Transverse colon (tissue), 4 donors: ENCODE results near the gene ZNF883. TPM values are rescaled to one million over a fixed set of nuclear protein-coding genes. Genes with fewer than 3 reads are reported as not detected.

ENCODE experiments used
- DNase-seq: peaks from one replicate; pipeline ENCODE4 v3.0.0-alpha.2; 2019
- H3K27ac ChIP-seq, 4 donors: fragments of 200-600 bp; sonication (generic); 2 replicates each; pipeline ENCODE4 v1.5.1; 2016 to 2018; ENCODE audit warnings: inconsistent platforms in 4 of 4
- H3K27me3 ChIP-seq: fragments of 200-600 bp; sonication (generic); 2 replicates; pipeline ENCODE4 v1.5.1; 2017; ENCODE audit warnings: inconsistent platforms
- H3K36me3 ChIP-seq, 4 donors: fragments of 200-600 bp; sonication (generic); 2 replicates each; pipeline ENCODE4 v1.5.1; 2017 to 2019; ENCODE audit warnings: inconsistent platforms in 4 of 4
- H3K4me1 ChIP-seq, 4 donors: fragments of 200-600 bp; sonication (generic); 2 replicates each; pipeline ENCODE4 v1.5.1; 2017 to 2020; ENCODE audit warnings: inconsistent platforms in 4 of 4
- H3K4me3 ChIP-seq, 4 donors: fragments of 200-600 bp; sonication (generic); 1 replicate in 1 of 4; 2 replicates in 3 of 4; pipeline versions ENCODE4 v1.5.1 to v1.6.1; 2017 to 2019; ENCODE audit warnings: inconsistent platforms in 4 of 4
- H3K9me3 ChIP-seq, 2 donors: fragments of 200-600 bp; sonication (generic); 2 replicates each; pipeline ENCODE4 v1.5.1; 2017 to 2019; ENCODE audit warnings: inconsistent platforms in 2 of 2
- EP300 ChIP-seq: sonication (generic); formaldehyde crosslinking; IDR thresholded peaks from one replicate; pipeline ENCODE4 v1.6.1; 2017; ENCODE audit warnings: antibody characterized with exemption, low read depth
- POLR2A ChIP-seq: fragments of 450-650 bp; IDR thresholded peaks from one replicate; pipeline ENCODE4 v1.6.1; 2016; ENCODE audit warnings: antibody characterized with exemption, mild to moderate bottlenecking, moderate library complexity
- POLR2AphosphoS5 ChIP-seq, 3 donors: sonication (generic); formaldehyde crosslinking; IDR thresholded peaks; one replicate each; pipeline ENCODE4 v1.6.1; 2016; ENCODE audit warnings: antibody characterized with exemption in 3 of 3
- WGBS, 2 donors: methylation state at CpG; one replicate each; pipeline ENCODE4 v1.1.5; 2018; ENCODE audit warnings: low coverage in 1 of 2; 5-methylcytosine and 5-hydroxymethylcytosine counted together
- in situ Hi-C, 4 donors: fragments of 200-750 bp; cut with MboI; loops; one replicate each; pipeline versions ENCODE4 v1.15.0 to v1.15.1; 2017; ENCODE audit warnings: low sequenced_read_pairs in 3 of 4, low pct_ligation_motif_present in 1 of 4, low pct_unique_long_range_greater_than_20kb in 1 of 4
- intact Hi-C: fragments of 100-400 bp; cut with DNase I; formaldehyde crosslinking; loops from one replicate; pipeline ENCODE4 v1.15.1; 2023; ENCODE audit warnings: low total_unique reads
- total RNA-seq, 4 donors: library from RNA; depleted of rRNA; stranded (reverse); fragments of >200 nt; gene quantifications; one replicate each; pipeline ENCODE4 v1.1.0, GENCODE V29; 2016
- TF ChIP-seq, protein P1 (sequence below), 5 experiments: fragments of 200-600 bp in 3 of 5; fragments of 450-650 bp in 2 of 5; sonication (generic) in 3 of 5; IDR thresholded peaks; 1 replicate in 2 of 5; 2 replicates in 3 of 5; pipeline ENCODE4 v1.5.1; 2016 to 2017; ENCODE audit warnings: antibody characterized with exemption in 5 of 5, inconsistent platforms in 3 of 5, mild to moderate bottlenecking in 2 of 5, moderate library complexity in 1 of 5

ZNF883 gene
- total RNA-seq, 4 donors from 2014 or later, result 0.27 to 3.0 (median 0.64) TPM; not detected in 1

- intact Hi-C loops (no loop called here), in situ Hi-C loops (no loop called here)
- Histone ChIP-seq H3K27me3 (peaks cover 29% of the 10 kb centered on the region), H3K9me3 (peaks cover 31 to 39% of the 10 kb centered on the region in 2 donors), H3K27ac (peak within 1 kb of the TSS; percentile 45 to 81 (median 61)), H3K4me3 (peak within 1 kb of the TSS; percentile 47 to 74 (median 62)), H3K4me1 (peaks cover 0 to 5% (median 2%) of the 10 kb centered on the region in 4 donors), H3K36me3 (no peaks in the 10 kb centered on the region)
- DNase-seq, result peak; percentile 90
- WGBS, 2 donors, result 14 to 25% methylated on average over 6 to 61 of the region's 62 CpGs
- no peak for TF ChIP-seq EP300
- TF ChIP-seq POLR2A, result no peak
- TF ChIP-seq POLR2AphosphoS5 (IDR thresholded peaks at IDR 0.05), result peak; percentile 34 to 54 (median 54)
- TF ChIP-seq, protein P1, sequence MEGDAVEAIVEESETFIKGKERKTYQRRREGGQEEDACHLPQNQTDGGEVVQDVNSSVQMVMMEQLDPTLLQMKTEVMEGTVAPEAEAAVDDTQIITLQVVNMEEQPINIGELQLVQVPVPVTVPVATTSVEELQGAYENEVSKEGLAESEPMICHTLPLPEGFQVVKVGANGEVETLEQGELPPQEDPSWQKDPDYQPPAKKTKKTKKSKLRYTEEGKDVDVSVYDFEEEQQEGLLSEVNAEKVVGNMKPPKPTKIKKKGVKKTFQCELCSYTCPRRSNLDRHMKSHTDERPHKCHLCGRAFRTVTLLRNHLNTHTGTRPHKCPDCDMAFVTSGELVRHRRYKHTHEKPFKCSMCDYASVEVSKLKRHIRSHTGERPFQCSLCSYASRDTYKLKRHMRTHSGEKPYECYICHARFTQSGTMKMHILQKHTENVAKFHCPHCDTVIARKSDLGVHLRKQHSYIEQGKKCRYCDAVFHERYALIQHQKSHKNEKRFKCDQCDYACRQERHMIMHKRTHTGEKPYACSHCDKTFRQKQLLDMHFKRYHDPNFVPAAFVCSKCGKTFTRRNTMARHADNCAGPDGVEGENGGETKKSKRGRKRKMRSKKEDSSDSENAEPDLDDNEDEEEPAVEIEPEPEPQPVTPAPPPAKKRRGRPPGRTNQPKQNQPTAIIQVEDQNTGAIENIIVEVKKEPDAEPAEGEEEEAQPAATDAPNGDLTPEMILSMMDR (IDR thresholded peaks at IDR 0.05), result no peak
Measured at GRCh38 chr9:113056191-113057106, 44.5 kb upstream of the ZNF883 start, which contains the start of gene ZFP37. Gene ZFP37 (minus strand): TSS chr9:113056724. CDS start chr9:113056688, 36 bp downstream.

GRCh38 chr9:113042884-113043657 lies 31.1 kb upstream of the ZNF883 start:
- in situ Hi-C loops, result loop anchor here in 1 of 4 donors (25.0 kb wide), 1 partner anchor 106 kb away; no protein-coding TSS in a partner anchor
- intact Hi-C loops, result no loop called here
- peaks cover 96 to 97% of the 10 kb centered on the region in 2 donors for H3K9me3 ChIP-seq

DNA sequence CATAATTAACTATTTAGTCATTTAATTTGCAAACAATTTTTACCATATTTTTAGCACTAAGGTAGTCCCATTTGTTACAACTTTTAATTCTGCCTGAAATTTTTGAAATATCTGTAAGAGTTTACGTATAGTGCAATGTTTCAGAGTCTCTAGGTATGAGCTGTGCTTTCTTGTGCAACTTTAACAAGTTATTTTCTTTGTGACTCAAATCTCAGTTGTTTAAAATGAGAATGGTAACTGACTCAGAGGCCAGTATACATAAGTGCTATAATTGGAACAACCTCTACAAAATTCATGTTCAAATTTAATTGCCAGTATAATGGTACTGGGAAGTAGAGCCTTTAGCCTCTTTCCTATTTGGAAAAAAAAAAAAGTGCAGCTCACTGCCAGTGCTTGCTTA lies 14.2 kb upstream of the ZNF883 start:
- no peak overlapping the region for H3K4me3 ChIP-seq
- TF ChIP-seq POLR2A (no peak), POLR2AphosphoS5 (IDR thresholded peaks at IDR 0.05) (no peak), EP300 (no peak)
- TF ChIP-seq, protein P1 (IDR thresholded peaks at IDR 0.05), result no peak
- in situ Hi-C loops (loop anchor here in 1 of 4 donors (25.0 kb wide), 1 partner anchor 89 kb away; no protein-coding TSS in a partner anchor), intact Hi-C loops (no loop called here)
- H3K27me3 ChIP-seq, result no peaks in the 10 kb centered on the region
- no peaks in the 10 kb centered on the region for H3K4me1 ChIP-seq
- peaks cover 26 to 36% of the 10 kb centered on the region in 2 donors for H3K9me3 ChIP-seq
- H3K36me3 ChIP-seq, result no peaks in the 10 kb centered on the region
- H3K27ac ChIP-seq, result no peak overlapping the region
- WGBS, 2 donors, result 64 to 73% methylated on average over 1 of the region's 1 CpG
- DNase-seq, result no peak

More at GRCh38 chr9:113042884-113043657, 31.1 kb upstream of the ZNF883 start:
- H3K27ac ChIP-seq, result no peak overlapping the region
- DNase-seq, result no peak
- no peaks in the 10 kb centered on the region for H3K27me3 ChIP-seq
- H3K36me3 ChIP-seq, result peaks cover 0 to 45% (median 23%) of the 10 kb centered on the region in 4 donors
- no peaks in the 10 kb centered on the region for H3K4me1 ChIP-seq
- TF ChIP-seq POLR2A (no peak), EP300 (no peak)
- WGBS, 2 donors, result 88 to 92% methylated on average over 4 of the region's 4 CpGs
- no peak overlapping the region for H3K4me3 ChIP-seq

- TF ChIP-seq POLR2A, result no peak
- TF ChIP-seq EP300, result no peak
- TF ChIP-seq, protein P1 (IDR thresholded peaks at IDR 0.05), result no peak
- TF ChIP-seq POLR2AphosphoS5 (IDR thresholded peaks at IDR 0.05), result no peak
- H3K9me3 ChIP-seq, result peaks cover 32 to 44% of the 10 kb centered on the region in 2 donors
- DNase-seq, result no peak
- H3K27ac ChIP-seq, result no peak overlapping the region
- no peaks in the 10 kb centered on the region for H3K4me1 ChIP-seq
- no peaks in the 10 kb centered on the region for H3K27me3 ChIP-seq
- intact Hi-C loops, result no loop called here
- H3K4me3 ChIP-seq, result no peak overlapping the region
- no peaks in the 10 kb centered on the region for H3K36me3 ChIP-seq
- WGBS, 2 donors, result 80 to 90% methylated on average over 2 to 3 of the region's 3 CpGs
- in situ Hi-C loops, result no loop called here
Measured at GRCh38 chr9:113018247-113018646, 6.3 kb upstream of the ZNF883 start.
